ENCODE results near the gene ZGRF1.
"Not testable (repeated sequence)": the region's sequence is repeated elsewhere in the genome, so short reads cannot be mapped to it uniquely, and the experiment has no call there.

The ZGRF1 gene
- total RNA-seq: 14.3 to 32.3 (median 26.7) reads per million in 9 experiments

GRCh38 chr4:112636688-112637551 is at the start of gene ZGRF1, which contains the start of gene LARP7:
Gene ZGRF1, minus strand, starts transcription at chr4:112636909. Its CDS starts 3,733 bp downstream, at chr4:112633176.
Gene LARP7, plus strand, starts transcription at chr4:112637143. Its CDS starts 7,527 bp downstream, at chr4:112644670.
- H3K27me3 Mint-ChIP-seq: no peaks in the 10 kb centered on the region
- ATAC-seq (replicated peaks) (peak; percentile 88), DNase-seq (peak; percentile 97 to 99 (median 98))
- H3K4me1 Mint-ChIP-seq (ENCODE audit: low read depth in 2 of 2): peaks cover 16 to 24% of the 10 kb centered on the region in 2 donors
- no peaks in the 10 kb centered on the region for H3K9me3 Mint-ChIP-seq
- no peak within 1 kb of the TSS for H3K4me3 Mint-ChIP-seq
- H3K36me3 Mint-ChIP-seq (ENCODE audit: insufficient read depth): peaks cover 14% of the 10 kb centered on the region
- no peak within 1 kb of the TSS for H3K27ac Mint-ChIP-seq

- Mint-ChIP-seq H3K36me3 (ENCODE audit: insufficient read depth) (no peaks in the 10 kb centered on the region), H3K4me3 (no peak overlapping the region), H3K9me3 (no peaks in the 10 kb centered on the region), H3K4me1 (ENCODE audit: low read depth in 2 of 2) (no peaks in the 10 kb centered on the region), H3K27ac (no peak overlapping the region), H3K27me3 (peaks cover 0 to under 1% of the 10 kb centered on the region in 2 donors)
- no peak for ATAC-seq (replicated peaks)
- DNase-seq: no peak
These were observed 44.3 kb upstream of the ZGRF1 start for GRCh38 chr4:112680996-112681395.

GRCh38 chr4:112677519-112678091 is 40.9 kb upstream of the ZGRF1 start:
- DNase-seq (no peak), ATAC-seq (replicated peaks) (no peak)
- no peaks in the 10 kb centered on the region for H3K9me3 Mint-ChIP-seq
- no peaks in the 10 kb centered on the region for H3K36me3 Mint-ChIP-seq (ENCODE audit: insufficient read depth)
- H3K27ac Mint-ChIP-seq: no peak overlapping the region
- no peaks in the 10 kb centered on the region for H3K27me3 Mint-ChIP-seq
- H3K4me3 Mint-ChIP-seq: no peak overlapping the region
- H3K4me1 Mint-ChIP-seq (ENCODE audit: low read depth in 2 of 2): no peaks in the 10 kb centered on the region

- H3K4me1 Mint-ChIP-seq (ENCODE audit: low read depth in 2 of 2): no peaks in the 10 kb centered on the region
- no peak overlapping the region for H3K4me3 Mint-ChIP-seq
- no peaks in the 10 kb centered on the region for H3K27me3 Mint-ChIP-seq
- no peaks in the 10 kb centered on the region for H3K36me3 Mint-ChIP-seq (ENCODE audit: insufficient read depth)
- no peak for ATAC-seq (replicated peaks)
- no peaks in the 10 kb centered on the region for H3K9me3 Mint-ChIP-seq
- no peak overlapping the region for H3K27ac Mint-ChIP-seq
- no peak for DNase-seq
These were observed 37.7 kb upstream of the ZGRF1 start for GRCh38 chr4:112674376-112674775.

GRCh38 chr4:112673686-112674085 is 37.0 kb upstream of the ZGRF1 start:
- H3K4me3 Mint-ChIP-seq: no peak overlapping the region
- no peaks in the 10 kb centered on the region for H3K36me3 Mint-ChIP-seq (ENCODE audit: insufficient read depth)
- H3K4me1 Mint-ChIP-seq (ENCODE audit: low read depth in 2 of 2): no peaks in the 10 kb centered on the region
- DNase-seq: no peak
- no peak for ATAC-seq (replicated peaks)
- no peak overlapping the region for H3K27ac Mint-ChIP-seq
- no peaks in the 10 kb centered on the region for H3K27me3 Mint-ChIP-seq
- no peaks in the 10 kb centered on the region for H3K9me3 Mint-ChIP-seq

- DNase-seq: no peak
- H3K27ac Mint-ChIP-seq: no peak overlapping the region
- no peak for ATAC-seq (replicated peaks)
- H3K36me3 Mint-ChIP-seq (ENCODE audit: insufficient read depth): no peaks in the 10 kb centered on the region
- no peaks in the 10 kb centered on the region for H3K27me3 Mint-ChIP-seq
- no peak overlapping the region for H3K4me3 Mint-ChIP-seq
- H3K4me1 Mint-ChIP-seq (ENCODE audit: low read depth in 2 of 2): no peaks in the 10 kb centered on the region
- H3K9me3 Mint-ChIP-seq: no peaks in the 10 kb centered on the region
These were observed 36.4 kb upstream of the ZGRF1 start for GRCh38 chr4:112673076-112673475.

GRCh38 chr4:112668131-112668530 is 31.4 kb upstream of the ZGRF1 start:
- H3K4me1 Mint-ChIP-seq (ENCODE audit: low read depth in 2 of 2): no peaks in the 10 kb centered on the region
- ATAC-seq (replicated peaks): no peak
- DNase-seq: no peak
- H3K27me3 Mint-ChIP-seq: no peaks in the 10 kb centered on the region
- H3K9me3 Mint-ChIP-seq: no peaks in the 10 kb centered on the region
- H3K4me3 Mint-ChIP-seq: no peak overlapping the region
- H3K27ac Mint-ChIP-seq: no peak overlapping the region
- H3K36me3 Mint-ChIP-seq (ENCODE audit: insufficient read depth): no peaks in the 10 kb centered on the region

GRCh38 chr4:112664611-112665010 is 27.9 kb upstream of the ZGRF1 start:
- H3K4me3 Mint-ChIP-seq: no peak overlapping the region
- no peak for ATAC-seq (replicated peaks)
- H3K27me3 Mint-ChIP-seq: no peaks in the 10 kb centered on the region
- DNase-seq: no peak
- no peak overlapping the region for H3K27ac Mint-ChIP-seq
- no peaks in the 10 kb centered on the region for H3K9me3 Mint-ChIP-seq
- H3K36me3 Mint-ChIP-seq (ENCODE audit: insufficient read depth): no peaks in the 10 kb centered on the region
- H3K4me1 Mint-ChIP-seq (ENCODE audit: low read depth in 2 of 2): no peaks in the 10 kb centered on the region

GRCh38 chr4:112656115-112656514 is 19.4 kb upstream of the ZGRF1 start:
- not testable (repeated sequence) for H3K27ac Mint-ChIP-seq; H3K4me1 Mint-ChIP-seq (ENCODE audit: low read depth in 2 of 2); ATAC-seq (replicated peaks)

GRCh38 chr4:112655270-112655669 is 18.6 kb upstream of the ZGRF1 start:
- H3K4me1 Mint-ChIP-seq (ENCODE audit: low read depth in 2 of 2): no peaks in the 10 kb centered on the region
- no peak for ATAC-seq (replicated peaks)
- no peak overlapping the region for H3K27ac Mint-ChIP-seq
- peaks cover 74% of the 10 kb centered on the region for H3K36me3 Mint-ChIP-seq (ENCODE audit: insufficient read depth)
- H3K4me3 Mint-ChIP-seq: no peak overlapping the region
- DNase-seq: no peak
- H3K9me3 Mint-ChIP-seq: no peaks in the 10 kb centered on the region
- H3K27me3 Mint-ChIP-seq: no peaks in the 10 kb centered on the region

More at GRCh38 chr4:112656115-112656514, 19.4 kb upstream of the ZGRF1 start:
- peaks cover 69% of the 10 kb centered on the region for H3K36me3 Mint-ChIP-seq (ENCODE audit: insufficient read depth)
- H3K27me3 Mint-ChIP-seq, H3K9me3 Mint-ChIP-seq, DNase-seq, H3K4me3 Mint-ChIP-seq: not testable (repeated sequence)

GRCh38 chr4:112652216-112652615 is 15.5 kb upstream of the ZGRF1 start:
- DNase-seq (no peak), ATAC-seq (replicated peaks) (no peak)
- Mint-ChIP-seq H3K27ac (no peak overlapping the region), H3K27me3 (no peaks in the 10 kb centered on the region), H3K4me3 (no peak overlapping the region), H3K4me1 (ENCODE audit: low read depth in 2 of 2) (no peaks in the 10 kb centered on the region), H3K9me3 (no peaks in the 10 kb centered on the region), H3K36me3 (ENCODE audit: insufficient read depth) (peaks cover 83% of the 10 kb centered on the region)

- no peaks in the 10 kb centered on the region for H3K9me3 Mint-ChIP-seq
- H3K4me1 Mint-ChIP-seq (ENCODE audit: low read depth in 2 of 2): no peaks in the 10 kb centered on the region
- peaks cover 84% of the 10 kb centered on the region for H3K36me3 Mint-ChIP-seq (ENCODE audit: insufficient read depth)
- ATAC-seq (replicated peaks): no peak
- no peak for DNase-seq
- H3K27ac Mint-ChIP-seq: no peak overlapping the region
- H3K27me3 Mint-ChIP-seq: no peaks in the 10 kb centered on the region
- no peak overlapping the region for H3K4me3 Mint-ChIP-seq
These were observed 14.9 kb upstream of the ZGRF1 start for GRCh38 chr4:112651641-112652040.

GRCh38 chr4:112650332-112650731 is 13.6 kb upstream of the ZGRF1 start:
- H3K27me3 Mint-ChIP-seq: no peaks in the 10 kb centered on the region
- H3K9me3 Mint-ChIP-seq: no peaks in the 10 kb centered on the region
- peaks cover 89% of the 10 kb centered on the region for H3K36me3 Mint-ChIP-seq (ENCODE audit: insufficient read depth)
- no peak overlapping the region for H3K27ac Mint-ChIP-seq
- ATAC-seq (replicated peaks) (no peak), DNase-seq (no peak)
- H3K4me3 Mint-ChIP-seq: no peak overlapping the region
- H3K4me1 Mint-ChIP-seq (ENCODE audit: low read depth in 2 of 2): no peaks in the 10 kb centered on the region

- ATAC-seq (replicated peaks): no peak
These were observed 12.3 kb upstream of the ZGRF1 start for GRCh38 chr4:112649055-112649408.

More at GRCh38 chr4:112649055-112649408, 12.3 kb upstream of the ZGRF1 start:
- peak overlapping the region in 1 of 2 donors; percentile 78 for H3K27ac Mint-ChIP-seq
- no peaks in the 10 kb centered on the region for H3K9me3 Mint-ChIP-seq
- peaks cover 84% of the 10 kb centered on the region for H3K36me3 Mint-ChIP-seq (ENCODE audit: insufficient read depth)
- H3K27me3 Mint-ChIP-seq: no peaks in the 10 kb centered on the region
- DNase-seq: no peak
- no peak overlapping the region for H3K4me3 Mint-ChIP-seq
- no peaks in the 10 kb centered on the region for H3K4me1 Mint-ChIP-seq (ENCODE audit: low read depth in 2 of 2)
